SW480 (cell line): ENCODE results near the gene ACADL.

Experiments used
- DNase-seq: peaks from one replicate; pipeline ENCODE4 v3.0.0-alpha.2; 2016; ENCODE audit warnings: low spot score

Gene ACADL

DNA sequence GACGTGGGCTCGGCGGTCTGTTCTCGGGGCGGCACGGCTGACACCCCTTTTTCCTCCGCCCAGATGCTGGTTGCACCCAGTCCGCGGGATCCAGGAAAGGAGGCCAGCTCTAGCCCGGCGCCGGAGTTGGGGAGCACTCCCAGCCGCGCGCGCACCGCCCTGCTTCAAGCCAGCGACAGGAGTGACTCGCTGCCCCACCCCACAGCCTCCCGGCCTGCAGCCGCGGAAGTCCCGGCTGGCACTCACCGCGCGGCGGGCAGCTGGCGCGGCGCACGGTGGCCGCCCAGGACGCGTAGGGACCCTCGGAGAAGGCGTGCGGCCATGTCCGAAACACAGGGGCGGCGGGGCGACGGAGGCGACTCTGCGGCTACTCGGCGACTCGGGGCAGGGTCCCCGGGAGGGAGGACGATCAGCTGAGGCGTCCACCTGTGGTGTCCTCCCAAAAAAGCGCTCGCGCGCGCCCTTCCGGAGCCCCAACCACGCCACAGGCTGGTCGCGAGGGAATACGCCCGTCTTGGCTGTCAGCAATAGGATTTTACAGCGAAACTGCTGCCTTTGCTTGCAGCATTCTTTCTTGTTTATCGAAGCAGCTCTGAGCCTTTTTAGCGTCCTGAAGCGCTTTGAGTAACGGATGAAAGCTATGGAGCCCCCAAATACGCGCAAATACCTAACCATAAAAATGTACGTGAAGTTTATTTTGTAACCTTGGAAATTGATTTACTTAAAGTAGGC lies at the start of gene ACADL:
Gene ACADL, minus strand, starts transcription at position 507 of the 732 bp plus-strand sequence. Its CDS starts 184 bp downstream, at position 323.
- peak; percentile 56 for DNase-seq

DNA sequence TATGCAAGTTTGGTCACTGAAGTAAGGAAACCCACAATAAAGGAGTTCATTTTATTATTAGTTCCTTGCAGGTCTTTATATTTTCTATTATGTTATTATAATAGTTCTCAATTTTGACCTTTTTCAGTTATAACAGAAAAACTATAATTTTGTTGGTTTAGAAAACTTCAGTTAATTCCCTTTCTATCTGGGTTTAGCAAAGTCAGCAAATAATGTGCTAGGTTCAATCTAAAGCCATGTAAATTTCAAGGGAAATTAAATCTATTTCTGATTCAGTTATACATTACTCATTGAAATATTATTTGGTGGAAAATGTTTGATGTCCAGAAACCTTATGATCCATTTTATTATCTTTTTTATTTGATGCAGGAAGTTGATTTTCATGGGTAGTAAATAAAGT lies 46.1 kb upstream of the ACADL start:
- DNase-seq, result no peak

GRCh38 chr2:210269148-210269547 lies 43.9 kb upstream of the ACADL start:
- no peak for DNase-seq

DNA sequence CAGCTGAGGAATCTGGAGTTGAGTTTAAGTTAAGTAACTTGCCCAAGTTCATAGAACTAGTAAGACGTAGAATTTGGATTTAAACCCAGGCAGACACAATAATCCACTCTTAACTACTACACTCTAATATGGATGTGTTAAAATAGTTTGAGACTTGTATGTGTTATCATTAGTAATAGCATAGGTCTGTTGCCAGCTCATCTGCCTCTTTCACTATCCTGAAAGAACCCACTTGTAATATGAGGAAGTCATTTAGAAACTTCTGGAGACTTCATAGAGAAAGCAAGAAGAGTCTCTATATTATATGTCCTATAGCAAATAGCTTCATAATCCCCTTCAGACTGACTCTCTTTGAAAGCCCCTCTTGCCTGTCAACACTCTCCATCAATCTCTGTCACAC lies 43.0 kb upstream of the ACADL start:
- no peak for DNase-seq

DNA sequence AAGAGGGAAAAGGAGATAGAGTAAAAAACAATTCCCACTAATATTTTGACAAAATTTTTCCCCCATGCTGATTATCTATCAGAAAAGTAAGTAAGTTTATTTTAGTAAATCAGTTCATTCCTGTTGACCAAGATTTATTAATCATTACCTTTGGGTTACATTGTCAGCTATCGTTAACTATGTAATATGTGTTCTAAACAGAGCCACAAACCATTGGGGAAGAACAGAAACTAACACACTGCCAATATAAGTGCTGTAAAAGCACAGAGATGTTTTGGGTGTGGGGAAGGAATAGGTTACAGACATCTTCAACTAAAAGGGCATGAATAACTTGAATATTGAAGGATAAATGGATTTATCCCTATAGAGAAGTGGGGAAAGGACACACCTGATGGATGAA lies 42.5 kb upstream of the ACADL start:
- DNase-seq, result no peak

GRCh38 chr2:210264282-210264681 lies 39.0 kb upstream of the ACADL start:
- no peak for DNase-seq

DNA sequence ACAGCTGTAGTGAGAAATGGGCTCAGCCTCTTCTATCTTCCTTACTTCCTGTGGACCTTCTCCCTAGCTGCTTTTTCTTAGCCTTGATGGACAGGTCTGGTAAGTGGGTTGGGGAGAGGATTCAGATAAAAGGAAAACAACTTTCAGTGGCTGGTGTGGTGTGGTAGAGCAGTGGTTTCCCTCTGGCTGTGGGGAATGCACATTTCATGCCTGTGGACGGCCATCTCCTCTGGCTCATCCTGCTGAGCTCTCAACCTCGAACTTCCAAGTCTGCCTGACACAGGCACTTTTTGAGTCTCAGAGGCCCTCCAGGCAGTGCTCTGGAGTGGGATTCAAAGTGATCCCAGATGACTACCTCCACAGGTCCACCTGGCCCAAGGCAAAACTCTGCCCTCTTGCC lies 38.6 kb upstream of the ACADL start:
- DNase-seq, result no peak

DNA sequence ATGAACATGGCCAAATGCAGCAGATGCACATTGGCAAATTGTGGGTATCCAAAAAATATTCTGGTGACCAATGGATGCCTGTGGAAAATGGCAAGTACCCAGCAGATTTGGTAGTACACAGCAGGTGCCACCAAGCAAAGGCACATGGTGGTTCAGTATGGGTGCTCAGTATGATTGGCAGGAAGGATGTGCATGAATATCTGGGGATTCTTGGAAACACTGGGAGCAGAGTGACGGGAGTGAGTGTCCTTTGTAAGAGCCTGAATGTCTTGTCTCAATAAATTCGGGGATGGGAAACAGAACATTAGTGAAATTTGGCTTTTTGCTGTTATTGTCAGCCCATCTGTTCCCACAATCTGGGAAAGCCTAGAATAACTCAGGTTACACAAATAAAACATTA lies 36.8 kb upstream of the ACADL start:
- DNase-seq, result no peak

DNA sequence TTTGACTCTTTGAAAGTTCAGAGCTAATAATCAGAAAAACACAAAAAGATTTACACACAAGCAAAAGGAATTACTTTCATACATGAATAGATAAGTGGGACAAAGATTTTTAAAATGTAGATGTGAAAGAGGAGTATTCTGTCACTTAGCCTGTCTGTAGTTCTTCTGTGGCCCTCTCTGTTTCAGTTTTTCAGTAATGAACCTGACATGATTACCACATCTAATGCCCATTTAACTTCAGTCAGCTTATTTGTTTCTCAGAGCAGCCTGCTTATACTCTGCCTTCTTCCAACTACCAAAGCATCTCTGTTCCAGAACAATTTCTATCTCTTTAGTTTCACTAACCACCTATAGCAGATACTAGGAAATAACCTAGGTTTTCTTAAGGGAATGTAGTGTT lies 34.4 kb upstream of the ACADL start:
- no peak for DNase-seq

DNA sequence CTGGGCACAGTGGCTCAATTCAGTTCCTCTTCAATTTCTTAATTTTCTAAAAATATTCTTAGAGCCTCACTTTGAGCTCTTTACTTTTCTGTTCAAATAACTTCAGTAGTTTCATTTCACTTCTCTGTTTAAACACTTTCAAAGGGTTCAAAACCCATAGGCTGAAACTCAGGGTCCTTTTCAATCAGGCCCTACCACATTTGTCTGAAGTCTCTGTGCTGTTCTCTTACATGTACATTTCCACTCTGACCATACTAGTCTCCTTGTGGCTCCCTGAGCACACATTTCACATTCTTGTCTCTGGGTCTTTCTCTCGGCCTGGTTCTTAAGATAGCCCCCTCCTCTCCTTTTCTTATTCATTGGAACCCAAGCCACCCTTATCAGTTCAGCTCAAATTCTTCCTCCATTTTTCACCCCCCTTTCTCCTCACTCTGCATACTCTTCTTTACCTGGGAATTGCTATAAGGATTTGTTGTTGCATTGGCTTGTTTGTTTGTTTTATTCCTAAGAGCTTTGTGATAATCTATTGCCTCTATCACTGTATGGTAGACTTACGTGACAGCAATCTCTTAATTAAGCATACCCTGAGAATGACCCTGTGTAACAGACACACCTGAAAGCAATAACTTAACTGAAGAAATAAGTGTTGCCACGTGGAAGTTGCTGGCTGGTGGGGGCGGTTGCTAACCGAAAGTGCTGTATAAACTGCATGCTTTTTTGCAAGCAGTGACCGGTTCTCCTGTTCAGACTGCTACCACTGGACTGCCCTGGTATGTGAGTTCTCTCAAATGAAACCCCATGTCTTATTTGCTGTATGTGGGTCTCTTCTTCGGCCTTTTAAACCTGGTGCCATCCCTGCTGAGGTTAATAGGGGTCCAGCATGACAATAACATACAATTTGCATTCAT lies 27.7 kb upstream of the ACADL start:
- no peak for DNase-seq

DNA sequence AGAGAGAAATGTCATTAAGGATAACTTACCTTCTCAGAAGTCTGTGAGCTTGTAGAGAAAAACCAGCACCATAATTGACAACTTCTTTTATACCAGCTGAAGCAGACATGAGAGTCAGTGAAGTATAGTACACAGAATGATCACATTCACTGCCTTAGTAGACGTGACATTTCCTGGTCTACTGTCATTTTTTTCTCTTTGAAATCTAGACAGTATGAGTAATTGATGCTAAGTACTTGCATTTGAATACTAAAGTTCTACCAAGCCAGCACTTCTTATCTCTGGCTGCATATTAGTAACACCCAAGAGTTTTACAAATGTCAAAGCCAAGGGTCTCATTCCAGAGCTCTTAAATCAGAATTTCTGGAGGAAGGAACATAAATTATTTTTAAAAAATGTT lies 25.4 kb upstream of the ACADL start:
- DNase-seq, result no peak

- no peak for DNase-seq
Measured at GRCh38 chr2:210233487-210233886, 8.2 kb upstream of the ACADL start.

GRCh38 chr2:210230984-210231383 lies 5.7 kb upstream of the ACADL start:
- no peak for DNase-seq

DNA sequence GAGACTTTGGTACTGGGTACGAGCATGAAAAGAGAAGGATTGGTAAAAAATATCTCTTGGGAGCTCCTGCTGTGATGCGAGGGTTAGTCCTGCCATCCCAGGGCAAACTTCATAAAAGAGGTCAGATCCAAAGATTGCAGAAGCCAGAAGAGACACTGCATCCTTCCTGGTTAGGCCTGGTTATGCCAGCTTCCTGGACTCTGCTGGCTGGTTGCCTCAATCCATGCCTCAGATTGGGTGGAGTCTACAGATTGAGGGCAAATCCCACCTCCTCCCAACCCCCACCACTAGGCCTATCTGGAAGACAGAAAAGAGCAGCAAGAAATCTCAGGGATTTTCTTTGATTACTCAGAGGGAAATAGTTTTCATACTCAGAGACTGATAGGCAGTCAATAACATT lies 5.3 kb upstream of the ACADL start:
- no peak for DNase-seq

GRCh38 chr2:210228586-210228985 lies 3.3 kb upstream of the ACADL start:
- DNase-seq, result no peak

DNA sequence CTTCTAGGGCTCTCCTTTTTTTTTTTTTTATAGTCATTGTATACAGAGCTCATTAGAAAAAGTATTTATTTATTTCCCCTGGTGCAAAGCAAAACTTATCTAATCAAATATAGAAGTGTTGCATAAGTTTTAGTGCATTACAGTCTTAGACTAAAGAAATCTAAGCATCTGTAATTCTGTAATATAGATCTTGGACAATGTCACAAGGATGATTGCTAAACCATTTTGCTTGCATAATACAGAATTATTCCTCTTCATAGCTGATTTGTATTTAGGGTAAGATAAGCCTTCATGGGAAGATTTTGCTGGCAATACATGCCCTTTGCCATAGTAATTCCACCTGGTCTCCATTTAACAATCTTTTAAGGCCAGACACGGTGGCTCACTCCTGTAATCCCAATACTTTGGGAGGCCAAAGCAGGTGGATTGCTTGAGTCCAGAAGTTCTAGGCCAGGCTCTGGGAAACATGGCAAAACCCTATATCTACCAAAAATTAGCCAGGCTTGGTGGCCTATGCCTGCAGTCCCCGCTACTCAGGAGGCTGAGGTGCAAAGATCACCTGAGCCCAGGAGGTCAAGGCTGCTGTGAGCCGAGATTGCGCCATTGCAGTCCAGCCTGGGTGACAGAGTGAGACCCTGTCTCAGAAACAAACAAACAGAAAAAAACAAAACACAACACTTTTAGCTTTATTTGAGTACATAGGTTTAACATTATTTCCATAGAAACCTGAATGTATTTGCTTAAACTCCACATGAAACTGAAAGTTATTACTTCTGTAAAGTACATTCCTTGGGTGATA lies 2.2 kb upstream of the ACADL start:
- DNase-seq, result no peak

DNA sequence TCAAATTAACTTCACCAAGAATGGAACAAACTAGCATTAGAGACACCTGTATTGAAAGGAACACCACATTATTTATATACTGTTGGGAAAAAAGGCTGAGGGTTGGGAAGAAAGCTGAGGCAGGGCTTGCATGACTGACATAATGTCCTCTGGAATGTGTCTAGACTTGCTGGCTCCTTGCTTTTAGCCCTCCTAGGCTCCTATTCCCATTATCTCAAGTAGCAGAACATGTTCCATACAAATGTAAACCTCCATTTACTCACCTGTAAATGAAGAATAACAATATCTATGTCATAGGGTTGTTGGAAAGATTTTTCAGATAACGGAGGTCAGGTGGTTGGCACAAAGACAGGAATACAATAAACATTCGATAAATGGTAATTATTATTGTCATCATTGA lies 976 bp upstream of the ACADL start:
- no peak for DNase-seq

DNA sequence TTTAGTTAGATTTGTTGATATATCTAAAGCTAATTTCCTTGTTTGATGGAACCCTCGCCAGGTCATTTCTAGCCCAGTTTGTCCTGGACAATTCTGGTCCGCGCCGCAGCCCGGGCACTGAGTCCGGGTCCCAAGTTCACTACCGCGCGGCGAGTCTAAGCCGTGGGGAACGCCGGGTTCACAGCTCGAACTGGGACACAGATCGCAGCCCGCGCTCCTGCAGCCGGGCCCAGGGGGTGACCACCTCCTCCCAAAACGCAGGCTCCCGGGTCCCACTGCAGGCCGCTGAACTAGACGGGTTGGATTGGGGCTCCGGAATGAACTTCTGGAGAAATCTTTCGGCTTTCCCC lies 681 bp downstream of the ACADL start:
- no peak for DNase-seq

DNA sequence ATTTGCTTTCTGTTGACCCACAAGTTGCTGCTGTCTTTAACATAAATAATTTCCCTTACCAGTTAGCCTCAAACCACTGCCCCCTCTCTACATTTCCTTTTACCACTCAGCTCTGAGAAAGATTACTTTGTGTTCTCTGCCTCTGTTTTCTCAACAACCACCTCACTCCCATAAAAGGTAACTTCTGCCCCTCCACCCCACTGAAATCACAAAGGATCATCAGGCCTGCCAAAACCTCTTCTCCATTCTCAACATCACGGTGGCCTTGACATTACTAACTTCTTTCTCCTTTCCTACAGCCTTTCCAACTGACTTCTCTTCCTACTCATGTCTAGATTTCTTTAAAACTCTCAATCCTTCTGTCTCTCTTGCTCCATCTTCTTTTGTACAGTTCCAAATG lies 10.1 kb downstream of the ACADL start:
- DNase-seq, result no peak

GRCh38 chr2:210210185-210210584 lies 15.1 kb downstream of the ACADL start:
- DNase-seq, result no peak

GRCh38 chr2:210207929-210208328 lies 17.3 kb downstream of the ACADL start:
- DNase-seq, result no peak

GRCh38 chr2:210203558-210203957 lies 21.7 kb downstream of the ACADL start:
- DNase-seq, result no peak

- DNase-seq, result no peak
Measured at GRCh38 chr2:210203147-210203546, 22.1 kb downstream of the ACADL start.
